HG03066 (cell line): ENCODE results near the gene PRDM16.

Experiments
- ATAC-seq: cut with Tn5 transposase; IDR thresholded peaks from one replicate; pipeline ENCODE4 v1.9.1; 2021; ENCODE audit warnings: low read depth; ENCODE audit not compliant: unreplicated experiment

The PRDM16 gene

DNA sequence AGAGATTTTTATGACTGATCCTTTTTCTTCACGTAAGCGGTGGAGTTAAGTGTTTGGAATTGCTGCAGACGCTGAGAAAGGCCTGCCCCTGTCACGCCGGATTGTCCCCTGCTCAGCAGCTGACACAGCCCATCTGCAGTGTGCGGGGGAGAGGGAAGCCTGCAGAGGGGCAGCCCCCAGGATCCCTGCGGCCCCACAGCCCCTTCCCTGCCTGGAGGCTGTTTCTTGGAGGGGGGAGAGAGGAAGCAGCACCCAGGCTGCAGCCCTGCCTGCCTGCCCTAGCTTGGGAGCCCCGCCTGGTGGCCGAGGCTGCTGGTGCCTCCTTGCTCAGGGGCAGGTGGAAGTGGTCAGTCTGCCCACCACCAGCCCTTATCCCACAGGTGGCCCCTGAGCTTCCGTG, 50.7 kb downstream of the PRDM16 start:
- no peak for ATAC-seq

DNA sequence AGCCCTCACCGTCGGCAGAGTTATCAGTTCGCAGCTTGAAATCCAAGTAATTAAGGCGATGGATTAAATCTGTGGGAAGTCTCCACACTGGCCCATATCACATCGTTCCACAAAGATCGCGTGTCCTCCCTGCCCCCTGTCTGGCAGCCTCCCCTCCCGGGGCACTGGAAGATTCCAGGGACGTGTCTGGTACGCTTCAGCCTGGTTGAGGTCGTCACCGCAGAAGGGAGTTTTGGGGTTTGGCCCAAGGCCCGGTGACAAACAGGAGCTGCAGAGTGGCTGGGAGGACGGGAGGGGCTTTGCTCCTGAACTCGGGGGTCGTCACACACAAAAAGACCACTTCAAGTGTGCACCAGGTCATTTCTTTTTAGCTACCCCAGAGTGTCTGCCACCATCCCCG, 51.1 kb downstream of the PRDM16 start:
- ATAC-seq, result no peak

DNA sequence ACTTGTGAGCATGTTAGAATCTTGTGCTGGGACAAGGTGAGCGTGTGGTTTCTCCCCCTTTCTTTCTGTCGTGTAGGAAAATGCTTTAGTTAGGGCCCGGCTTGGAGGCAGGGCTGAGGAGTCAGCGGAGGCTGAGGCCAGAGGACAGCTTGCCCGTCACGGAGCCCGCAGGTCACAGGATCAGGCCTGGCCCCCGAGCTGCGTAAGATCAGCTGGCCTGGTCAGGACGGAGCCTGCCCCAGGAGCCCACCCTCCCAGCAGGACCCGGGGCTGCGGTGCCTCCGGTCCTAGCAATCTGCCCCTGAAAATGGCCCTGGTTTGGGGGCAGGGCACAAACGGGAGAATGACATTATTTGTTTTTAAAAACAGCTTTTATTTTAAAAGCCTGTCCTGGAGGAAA, 52.0 kb downstream of the PRDM16 start:
- ATAC-seq, result no peak

DNA sequence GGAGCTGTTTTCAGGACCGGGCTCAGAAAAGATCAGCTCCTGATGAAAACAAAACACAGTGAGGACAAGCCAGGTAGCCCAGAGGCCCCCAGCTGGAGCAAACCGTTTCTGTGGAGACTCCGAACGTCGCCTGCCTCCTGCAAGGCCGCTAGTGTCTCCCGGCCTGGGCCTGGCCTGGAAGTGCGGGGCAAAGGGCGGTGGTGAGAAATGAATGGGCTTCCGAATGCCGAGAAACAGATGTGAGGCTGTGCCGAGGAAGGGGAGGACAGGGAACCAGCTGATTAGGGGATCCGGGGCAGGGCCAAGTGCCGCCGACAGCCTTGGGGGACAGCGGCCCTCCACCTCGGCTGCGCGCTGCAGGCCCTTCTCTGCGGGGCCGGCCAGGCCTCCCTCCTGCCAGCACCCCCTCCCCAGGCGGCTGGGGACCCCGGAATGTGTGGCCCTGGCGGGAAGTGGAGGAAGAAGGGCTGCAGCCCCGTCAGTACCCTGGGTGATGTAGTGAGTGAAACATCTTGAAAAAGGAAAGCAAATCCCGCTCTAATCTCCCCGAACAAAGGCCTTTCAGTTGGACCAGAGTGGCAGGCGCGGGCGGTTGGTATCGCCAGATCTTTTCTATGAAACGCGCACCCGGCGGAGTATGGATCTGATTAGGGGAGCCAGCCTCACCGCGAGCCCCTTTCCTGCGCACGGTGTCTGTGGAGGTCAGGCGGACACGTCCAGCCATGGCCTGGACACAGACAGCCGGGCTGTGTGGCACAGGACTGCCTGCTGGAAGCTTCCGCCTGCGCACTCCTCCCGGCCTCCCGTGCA, 52.6 kb downstream of the PRDM16 start:
- no peak for ATAC-seq

DNA sequence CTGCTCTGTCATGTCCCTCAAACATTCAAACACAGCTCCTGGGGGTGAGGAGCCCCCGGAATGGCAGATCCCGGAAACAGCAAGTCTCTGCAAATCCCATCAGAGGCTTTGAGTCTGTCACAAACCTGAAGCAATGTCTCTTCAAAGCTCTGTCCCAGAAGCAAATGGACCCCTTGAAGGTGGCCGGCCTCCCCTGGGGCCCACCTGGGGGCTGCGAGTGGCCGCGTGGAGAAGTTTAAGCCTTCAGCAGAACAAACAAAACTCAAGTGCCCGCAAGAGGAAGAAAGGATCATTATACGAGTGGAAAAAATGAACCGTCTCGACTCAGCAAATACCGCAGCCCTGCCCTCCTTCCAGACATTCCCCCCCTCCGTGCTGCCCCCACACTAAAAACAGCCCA, 53.3 kb downstream of the PRDM16 start:
- ATAC-seq, result no peak

DNA sequence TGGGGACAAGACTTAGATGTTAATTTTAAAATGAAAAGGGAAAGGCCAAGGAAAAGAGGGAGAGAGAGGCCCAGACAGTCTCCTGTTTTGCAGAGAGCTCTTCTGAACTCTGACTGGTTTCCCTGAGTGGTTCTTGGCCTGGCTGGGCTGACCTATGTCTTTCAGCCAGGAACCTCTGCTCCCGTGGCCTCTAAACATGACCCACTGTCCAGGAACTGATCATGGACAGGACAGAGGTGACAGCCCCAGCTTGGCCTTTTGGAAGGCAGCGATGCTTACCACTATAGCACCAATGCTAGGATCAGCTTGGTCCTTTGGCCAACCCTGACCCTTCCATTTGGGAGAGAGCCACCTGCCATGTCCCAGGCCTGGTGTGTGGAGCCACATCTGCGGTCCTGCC, 55.2 kb downstream of the PRDM16 start:
- ATAC-seq, result no peak

DNA sequence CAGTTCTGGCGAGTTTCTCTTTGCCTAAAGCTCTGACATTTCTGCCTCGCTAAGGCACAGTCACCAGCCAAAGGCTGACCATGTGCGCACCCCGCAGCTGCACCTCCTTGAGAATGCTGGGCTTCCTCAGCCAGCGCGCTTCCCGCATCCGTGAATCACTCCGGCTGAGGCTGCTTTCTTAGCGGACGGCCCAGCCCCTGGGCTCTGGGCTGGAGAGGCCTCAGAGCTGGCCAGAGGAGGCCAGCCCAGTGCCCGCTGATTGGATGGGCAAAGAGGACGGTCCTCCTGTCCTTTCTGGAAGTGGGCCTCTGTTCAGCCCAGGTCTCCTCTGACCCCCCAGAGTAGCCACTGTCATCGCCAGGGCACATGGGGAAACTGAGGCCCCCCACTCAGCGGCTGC, 56.1 kb downstream of the PRDM16 start:
- no peak for ATAC-seq

DNA sequence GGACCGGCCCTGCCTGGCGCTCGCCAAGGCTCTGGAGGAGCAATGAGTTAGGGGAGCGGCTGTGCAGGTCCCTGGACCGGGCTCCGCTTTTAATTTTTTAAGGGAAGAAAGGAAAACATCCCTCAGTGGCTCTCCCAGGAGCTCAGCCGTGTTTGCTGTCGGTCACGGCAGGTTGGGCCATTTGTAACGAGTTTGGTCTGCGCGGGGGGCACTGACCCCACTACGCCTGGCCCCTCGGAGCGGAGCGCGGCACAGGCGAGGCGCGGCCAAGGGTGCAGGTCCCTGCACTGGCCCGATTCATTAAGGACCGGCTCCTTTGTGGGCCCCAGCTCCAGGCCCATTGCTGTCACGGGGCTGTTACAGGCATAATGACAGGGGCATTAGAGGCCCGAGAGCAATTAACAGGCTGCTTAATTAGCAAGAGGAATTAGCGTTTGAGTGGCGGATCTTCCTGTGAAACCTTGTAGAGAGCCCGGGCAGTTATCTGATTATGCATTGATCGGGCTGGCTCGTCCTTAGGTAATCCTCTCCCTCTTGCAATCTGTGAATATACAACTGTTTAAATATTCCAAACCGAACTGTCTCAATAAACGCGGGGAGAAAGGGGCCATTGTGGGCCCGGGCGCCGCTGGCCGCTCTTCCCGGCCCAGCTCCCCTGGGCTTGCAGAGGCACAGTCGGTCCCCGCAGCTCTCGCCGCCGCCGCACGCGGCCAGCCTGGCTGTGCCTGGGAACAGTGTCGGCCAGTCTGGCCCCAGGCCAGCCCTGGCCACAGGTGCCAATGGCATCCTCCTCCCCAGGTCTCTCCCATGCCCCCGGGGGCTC, 56.8 kb downstream of the PRDM16 start:
- no peak for ATAC-seq

DNA sequence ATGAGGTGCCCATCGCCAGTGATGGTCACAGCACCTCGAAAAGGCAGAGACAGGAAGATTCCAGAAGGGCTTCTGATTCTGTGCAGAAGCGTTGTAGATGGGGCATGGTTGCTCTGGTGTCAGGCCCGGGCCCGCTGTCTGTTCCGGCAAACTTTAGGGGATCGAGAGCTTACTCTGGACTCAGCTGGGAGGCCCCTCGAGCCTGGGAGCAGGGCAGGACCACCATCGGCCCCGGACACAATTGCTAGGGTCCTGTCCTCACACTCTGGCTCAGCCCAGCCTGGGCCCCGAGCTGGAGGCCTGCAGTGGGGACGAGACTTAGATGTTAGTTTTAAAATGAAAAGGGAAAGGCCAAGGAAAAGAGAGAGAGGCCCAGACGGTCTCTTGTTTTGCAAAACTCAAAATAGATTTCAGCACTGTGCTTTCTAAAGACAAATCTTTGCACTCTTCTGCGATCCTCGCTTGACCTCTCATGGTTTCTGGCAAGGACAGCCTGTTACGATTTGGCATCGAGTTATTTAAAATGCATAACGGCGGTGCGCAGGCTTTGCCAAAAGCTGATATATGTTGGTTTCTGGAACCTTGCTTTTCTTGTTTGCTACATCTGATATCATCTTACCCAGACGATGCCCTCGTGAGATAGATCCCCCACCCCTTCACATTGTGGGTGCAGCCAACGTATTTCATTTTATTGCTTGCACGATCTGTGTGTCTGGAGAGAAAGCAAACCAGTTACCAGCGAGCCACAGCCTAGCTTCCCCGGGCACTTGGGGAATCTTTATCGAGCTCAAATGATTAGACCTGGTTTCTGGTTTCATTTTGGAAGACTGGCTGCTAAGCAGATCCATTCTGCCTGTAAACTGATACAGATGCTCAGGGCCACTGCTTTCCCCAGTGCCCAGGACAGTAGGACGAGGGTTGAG, 58.0 kb downstream of the PRDM16 start:
- ATAC-seq, result no peak

DNA sequence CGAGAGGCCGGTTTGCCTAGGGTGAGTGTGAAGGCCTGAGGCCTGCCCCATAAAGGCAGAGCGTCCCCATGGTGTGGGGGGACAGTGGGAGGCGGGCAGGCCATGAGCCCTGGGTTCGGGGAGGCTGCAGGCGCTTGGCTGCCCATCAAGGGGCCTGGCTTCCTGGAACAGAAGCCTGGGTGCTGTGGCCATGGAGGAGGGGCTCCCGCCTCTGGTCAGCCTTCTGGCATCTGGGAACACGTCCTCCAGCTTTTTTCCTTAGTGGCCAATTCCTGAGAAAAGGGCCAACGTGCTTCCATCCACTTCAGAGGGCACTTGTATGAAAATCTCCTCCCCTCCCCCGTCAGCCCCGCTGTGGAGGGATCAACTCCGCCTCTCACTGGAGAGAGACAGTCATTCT, 58.7 kb downstream of the PRDM16 start:
- no peak for ATAC-seq

DNA sequence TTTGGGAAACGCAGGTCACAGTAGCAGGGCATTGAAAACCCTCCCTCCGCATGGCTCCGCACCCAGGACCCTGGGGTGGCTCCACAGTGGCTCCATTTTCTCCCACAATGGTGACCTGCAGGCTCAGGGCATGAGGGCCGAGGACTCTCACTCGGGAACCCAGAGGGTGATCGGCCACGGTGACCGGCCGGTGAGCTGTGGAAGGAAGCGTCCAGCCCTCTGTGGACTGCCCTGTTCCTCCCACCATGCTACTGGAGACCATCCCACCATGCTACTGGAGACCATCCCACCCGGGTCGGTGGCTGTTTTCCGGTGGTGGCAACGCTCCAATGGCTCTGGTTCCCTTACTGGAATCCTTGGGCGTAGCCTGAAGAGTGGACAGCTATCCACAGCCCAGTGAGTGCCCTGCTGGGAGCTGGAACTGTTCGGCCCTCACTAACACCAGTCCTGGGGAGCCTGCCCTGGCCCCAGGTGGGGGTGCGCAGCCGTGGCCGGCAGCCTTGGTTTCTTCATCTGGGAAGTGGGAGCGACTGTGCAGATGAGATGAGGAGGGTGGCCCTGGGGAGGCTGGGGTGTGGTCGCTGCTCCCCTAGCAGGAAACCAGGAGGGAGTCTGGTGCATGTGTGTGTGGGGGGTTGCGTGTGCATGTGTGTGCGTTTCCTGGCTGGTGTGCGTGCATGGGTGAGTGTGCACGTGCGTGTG, 59.6 kb downstream of the PRDM16 start:
- no peak for ATAC-seq

DNA sequence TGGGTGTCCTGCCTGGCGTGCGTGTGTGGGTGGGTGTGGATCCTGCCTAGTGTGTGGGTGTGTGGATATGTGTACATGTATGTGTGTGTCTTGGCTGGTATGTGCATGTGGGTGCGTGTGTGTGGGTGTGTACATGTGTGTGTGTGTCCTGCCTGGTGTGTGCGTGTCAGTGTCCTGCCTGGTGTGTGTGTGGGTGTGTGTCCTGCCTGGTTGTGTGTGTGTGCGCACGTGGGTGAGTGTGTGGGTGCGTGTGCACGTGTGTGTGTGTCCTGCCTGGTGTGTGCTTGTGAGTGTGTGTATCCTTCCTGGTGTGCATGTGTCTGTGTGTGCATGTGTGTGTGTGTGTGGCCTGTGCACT, 60.1 kb downstream of the PRDM16 start:
- ATAC-seq, result no peak

DNA sequence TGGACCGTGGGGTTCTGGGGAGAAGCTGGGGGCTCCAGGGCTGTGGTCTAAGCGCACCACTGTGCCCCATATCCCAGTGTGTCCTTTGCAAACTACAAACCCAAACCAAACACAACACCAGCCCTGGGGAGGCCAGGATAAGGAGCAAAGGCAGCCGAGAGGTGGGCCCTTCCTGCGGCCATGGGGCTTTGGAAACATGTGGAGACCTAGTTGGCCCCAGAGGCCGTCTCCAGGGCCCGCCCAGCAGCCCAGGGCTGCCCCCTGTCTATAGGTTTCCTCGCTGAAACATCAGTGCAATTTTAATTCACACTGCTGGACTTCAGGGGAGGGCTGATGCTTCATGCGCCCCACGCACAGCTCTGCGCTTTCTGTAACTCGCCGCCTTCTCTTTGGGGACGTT, 61.3 kb downstream of the PRDM16 start:
- no peak for ATAC-seq

DNA sequence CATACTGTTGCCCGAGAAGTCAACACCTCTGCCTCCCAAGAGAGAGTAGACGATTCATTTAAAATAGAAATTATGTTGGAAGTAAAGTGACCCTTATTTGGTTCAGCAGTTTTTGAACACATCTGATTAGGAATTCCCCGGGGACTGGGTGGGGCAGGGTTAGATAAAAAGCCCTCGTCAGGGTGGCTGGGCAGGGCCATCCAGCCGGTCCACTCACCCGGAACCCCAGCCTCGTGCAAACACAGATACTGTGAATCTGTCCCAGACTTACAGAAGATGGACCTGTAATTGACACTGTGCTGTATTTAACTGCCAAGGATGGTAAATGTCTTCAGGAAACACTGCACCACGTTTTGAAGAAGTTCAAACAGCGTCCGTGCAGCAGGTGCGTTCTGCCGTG, 63.7 kb downstream of the PRDM16 start:
- ATAC-seq, result no peak

DNA sequence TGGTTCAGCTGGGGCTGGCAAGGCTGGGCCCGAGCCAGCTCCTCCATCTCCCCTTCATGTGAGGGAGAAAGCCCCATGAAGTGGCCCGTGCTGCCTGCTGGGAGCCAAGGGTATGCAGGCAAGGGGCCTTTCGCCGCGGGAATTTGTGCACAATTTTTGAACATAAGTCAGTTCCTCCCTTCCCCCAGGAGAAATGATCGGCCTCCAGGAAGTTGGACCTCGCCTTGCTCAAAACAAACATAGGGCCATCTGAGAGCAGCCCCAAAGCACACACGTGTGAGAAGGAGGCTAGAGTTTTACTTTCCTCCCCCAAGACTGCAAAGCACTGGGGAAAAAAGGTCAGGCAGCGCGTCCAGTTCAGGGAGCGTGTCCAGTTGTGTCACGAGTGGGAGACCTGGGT, 64.7 kb downstream of the PRDM16 start:
- no peak for ATAC-seq

DNA sequence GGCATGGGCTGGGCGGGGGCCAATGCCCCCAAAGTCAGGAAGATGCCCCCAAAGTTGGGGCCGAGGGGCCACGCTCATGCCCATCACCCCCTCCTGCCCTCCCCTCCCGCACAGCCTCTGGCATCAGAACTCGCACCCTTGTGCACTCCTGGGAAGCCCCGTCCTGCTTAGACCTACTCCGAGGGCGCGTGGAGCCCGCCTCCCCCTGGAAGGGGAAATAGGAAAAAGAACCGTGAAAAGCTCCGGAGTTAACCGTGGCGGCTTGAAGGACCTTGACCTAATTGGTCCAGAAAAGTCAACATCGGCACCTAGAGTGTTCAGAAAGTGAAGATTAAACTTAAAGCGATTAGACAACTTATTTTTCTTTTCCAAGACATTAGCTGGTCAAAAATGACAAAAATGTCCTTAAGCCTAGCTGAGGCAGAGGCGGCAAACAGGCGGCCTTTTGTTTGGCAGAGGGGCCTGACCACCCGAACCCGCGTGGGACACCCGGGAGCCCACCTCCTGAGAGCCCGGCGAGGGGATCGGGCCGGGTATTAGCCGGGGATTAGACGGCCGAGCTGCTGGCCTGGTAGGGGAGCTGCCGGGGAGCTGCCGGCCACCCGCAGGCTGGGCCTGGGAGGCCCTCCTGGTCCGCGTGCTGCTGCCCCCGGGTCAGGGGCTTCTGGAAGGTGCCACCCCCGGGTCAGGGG, 65.5 kb downstream of the PRDM16 start:
- ATAC-seq, result no peak

DNA sequence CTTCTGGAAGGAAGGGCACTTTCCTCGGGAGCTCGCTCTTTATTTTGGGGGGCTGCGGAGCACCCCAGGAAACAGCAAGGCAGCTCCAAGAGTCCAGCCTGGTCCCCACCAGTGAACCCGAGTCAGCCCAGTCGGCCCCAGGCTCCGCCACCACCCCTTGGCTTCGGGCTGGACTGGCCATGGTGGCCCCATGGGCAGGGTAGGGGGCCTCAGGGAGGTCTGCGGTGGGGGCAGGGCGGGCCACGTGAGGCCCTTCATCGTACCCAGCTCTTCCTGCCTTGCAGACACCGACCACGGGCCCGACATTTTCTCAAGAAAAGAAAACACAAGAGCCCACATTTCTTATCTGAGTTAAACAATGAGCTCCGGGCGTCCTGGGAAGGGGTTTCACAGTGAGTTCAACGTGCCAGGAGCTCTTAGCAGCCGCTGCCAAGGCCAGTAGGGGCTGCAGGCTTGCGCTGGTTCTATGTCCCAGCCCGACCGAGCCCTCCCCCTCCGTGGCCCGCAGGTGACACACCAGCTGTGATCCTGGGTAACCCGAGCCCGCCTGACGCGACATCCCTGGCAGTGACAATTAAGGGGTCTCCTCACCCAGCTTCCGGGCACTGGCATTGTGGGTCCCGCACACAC, 66.2 kb downstream of the PRDM16 start:
- ATAC-seq, result no peak

DNA sequence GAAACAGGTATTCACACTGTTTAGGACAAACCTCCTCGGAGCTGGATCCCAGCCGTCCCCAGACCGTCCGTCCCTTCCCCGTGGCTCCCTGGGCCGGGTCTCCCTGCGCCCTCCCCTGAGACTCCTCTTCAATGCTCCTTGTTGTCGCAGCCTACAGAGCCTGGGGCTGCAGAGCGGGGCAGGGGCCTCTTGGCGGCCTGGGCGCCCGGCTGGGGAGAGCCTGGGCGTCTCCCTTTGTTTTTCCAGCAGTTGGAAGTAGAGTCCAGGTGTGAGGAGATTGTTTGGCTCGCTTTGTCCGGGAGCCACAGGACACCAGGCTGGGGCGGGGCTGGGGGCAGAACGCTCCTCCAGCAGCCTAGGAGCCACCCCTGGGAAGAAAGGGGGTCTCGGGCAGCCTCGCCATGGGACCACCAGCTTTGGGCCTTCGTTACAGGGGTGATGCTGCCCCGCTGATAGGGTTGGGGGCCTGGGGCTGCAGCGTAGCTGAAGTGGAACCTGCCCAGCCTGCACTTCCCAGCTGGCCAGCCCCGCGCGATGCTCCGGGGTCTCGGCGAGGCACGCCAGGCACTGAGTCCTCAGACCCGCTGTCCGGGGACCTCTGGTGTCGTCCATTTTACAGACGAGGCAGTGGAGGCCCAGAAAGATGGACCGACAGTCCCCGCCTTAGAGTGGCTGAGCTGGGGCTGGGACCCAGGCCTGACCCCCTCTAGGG, 66.9 kb downstream of the PRDM16 start:
- ATAC-seq, result no peak

DNA sequence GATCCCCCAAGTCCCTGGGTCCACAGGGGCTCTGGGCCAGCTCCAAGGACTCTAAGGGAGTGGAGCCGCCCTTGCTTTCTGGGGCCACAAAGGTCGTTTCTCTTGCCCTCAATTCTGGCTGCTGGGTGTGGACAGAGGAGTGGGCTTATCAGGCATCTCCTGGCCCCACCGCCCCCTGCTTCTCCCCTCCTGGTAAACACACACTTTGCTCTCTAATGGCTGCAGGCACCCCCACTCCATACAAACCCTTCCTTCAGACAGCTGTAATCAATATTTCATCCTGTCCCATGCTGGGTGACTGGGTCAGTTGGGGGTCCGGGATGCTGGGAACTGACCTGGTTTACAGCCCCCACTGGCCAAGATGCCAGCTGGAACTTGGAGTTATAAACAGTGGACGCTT, 67.5 kb downstream of the PRDM16 start:
- ATAC-seq, result no peak
